GM18951 (cell line): Measurements from ENCODE around the gene PCMT1.

Experiments used
- POLR2A ChIP-seq: IDR thresholded peaks from 4 replicates; pipeline ENCODE4 v1.6.1; 2011; ENCODE audit warnings: mild to moderate bottlenecking; ENCODE audit not compliant: insufficient read length, insufficient read depth; ENCODE audit errors: extremely low read depth
- in situ Hi-C: fragments of 300-500 bp; cut with MboI; formaldehyde crosslinking; loops from one replicate; pipeline ENCODE4 v1.12.0; 2022; ENCODE audit warnings: low sequenced_read_pairs, mixed read lengths, inconsistent platforms; ENCODE audit not compliant: unreplicated experiment

PCMT1 gene

GRCh38 chr6:149856256-149856994, 106.9 kb downstream of the PCMT1 start:
- no peak for TF ChIP-seq POLR2A

GRCh38 chr6:149857541-149857940, 108.0 kb downstream of the PCMT1 start:
- no peak for TF ChIP-seq POLR2A
- in situ Hi-C loops = no loop called here

More at GRCh38 chr6:149856256-149856994, 106.9 kb downstream of the PCMT1 start:
- in situ Hi-C loops = no loop called here

GRCh38 chr6:149859368-149859767, 109.8 kb downstream of the PCMT1 start:
- no peak for TF ChIP-seq POLR2A
- in situ Hi-C loops = no loop called here

- in situ Hi-C loops = no loop called here
- TF ChIP-seq POLR2A = no peak
These were observed 110.4 kb downstream of the PCMT1 start for GRCh38 chr6:149859938-149860337.

- TF ChIP-seq POLR2A = no peak
- in situ Hi-C loops = no loop called here
These were observed 110.9 kb downstream of the PCMT1 start for GRCh38 chr6:149860513-149860833.
